ENCODE data around the gene SPAG16. TPM values are rescaled to one million over a fixed set of nuclear protein-coding genes. Genes with fewer than 3 reads are reported as not detected.

Gene SPAG16
- total RNA-seq, 1 experiment from 2014 or later, result 0.30 TPM

DNA sequence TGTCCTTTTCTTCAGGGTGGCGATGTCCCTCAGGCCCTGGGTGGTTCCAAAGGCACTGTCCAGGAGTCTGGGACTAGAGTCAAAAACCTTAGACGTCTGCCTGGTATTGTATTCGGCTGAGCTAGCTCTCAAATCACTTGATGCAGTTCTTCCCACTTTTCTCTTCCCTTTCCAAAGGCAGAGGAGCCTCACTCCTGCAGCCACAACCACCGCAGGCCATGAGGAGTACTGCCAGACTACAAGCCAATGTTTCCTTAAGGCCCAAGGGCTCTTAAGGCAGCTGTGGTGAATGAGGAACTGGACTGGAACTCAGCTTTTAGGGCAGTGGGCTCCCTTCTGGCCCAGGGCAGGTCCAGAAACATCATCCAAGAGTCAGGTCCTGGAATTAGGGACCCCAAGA is 360.7 kb downstream of the SPAG16 start:
- CTCF ChIA-PET, result no interaction called here
- no peaks in the 10 kb centered on the region for H3K4me1 ChIP-seq (ENCODE audit: control insufficient read depth in 1 of 2, insufficient read depth in 2 of 2, low read length in 2 of 2)
- BruUV-seq (replicated peaks), result no TSS peak
- H3K9me3 ChIP-seq (ENCODE audit: control insufficient read depth in 1 of 2, insufficient read depth in 1 of 2, low read depth in 1 of 2, low read length in 2 of 2), result no peaks in the 10 kb centered on the region
- no peak overlapping the region for H3K9ac ChIP-seq (ENCODE audit: low read length)
- H3K4me3 ChIP-seq (replicated peaks in 1 of 2; ENCODE audit: low read depth in 1 of 2, low read length in 2 of 2), result no peak overlapping the region
- POLR2A ChIA-PET, result no interaction called here
- H3K27ac ChIP-seq (ENCODE audit: low read depth, low read length), result no peak overlapping the region
- no peak for ATAC-seq
- no peak overlapping the region for H3K4me2 ChIP-seq (ENCODE audit: low read length)
- no peaks in the 10 kb centered on the region for H4K20me1 ChIP-seq (ENCODE audit: insufficient read depth)
- H3K27me3 ChIP-seq (ENCODE audit: insufficient read depth, low read length), result no peaks in the 10 kb centered on the region
- RAD21 ChIA-PET (ENCODE audit: low non-redundant PET in 1 of 2, low total read pairs in 2 of 2, uncharacterized antibody in 2 of 2, unreplicated experiment in 2 of 2), result no interaction called here
- DNase-seq (ENCODE audit: low read depth, low spot score), result no peak
- no peak overlapping the region for H2AFZ ChIP-seq (ENCODE audit: low read depth, low read length, poor library complexity, severe bottlenecking)
- H3K79me2 ChIP-seq (ENCODE audit: insufficient read depth, low read length), result no peaks in the 10 kb centered on the region
- no peaks in the 10 kb centered on the region for H3K36me3 ChIP-seq (ENCODE audit: control insufficient read depth in 1 of 2, insufficient read depth in 2 of 2, low read length in 2 of 2)
- no peaks in the 10 kb centered on the region for H3K9me2 ChIP-seq (ENCODE audit: insufficient read depth)
- intact Hi-C loops (cut with micrococcal nuclease), result no loop called here
- TF ChIP-seq POLR2AphosphoS5 (IDR thresholded peaks at IDR 0.05; ENCODE audit: low read depth, low read length), result no peak
- TF ChIP-seq SRF (IDR thresholded peaks at IDR 0.05; ENCODE audit: low read depth), result no peak
- TF ChIP-seq POLR2A (IDR thresholded peaks at IDR 0.05; ENCODE audit: borderline replicate concordance, extremely low read depth, insufficient read depth, insufficient read length), result no peak
- no peak for TF ChIP-seq ZNF274 (IDR thresholded peaks at IDR 0.05; ENCODE audit: low read depth, low read length)
- no peak for TF ChIP-seq EZH2phosphoT487 (IDR thresholded peaks at IDR 0.05; ENCODE audit: borderline replicate concordance)
- TF ChIP-seq RAD21 (IDR thresholded peaks at IDR 0.05; ENCODE audit: low read depth), result no peak
- TF ChIP-seq CBX3 (IDR thresholded peaks at IDR 0.05; ENCODE audit: low read depth), result no peak
- no peak for TF ChIP-seq ELF1 (IDR thresholded peaks at IDR 0.05; ENCODE audit: borderline replicate concordance, low read depth)
- no peak for TF ChIP-seq ZFX (IDR thresholded peaks at IDR 0.05)
- no peak for TF ChIP-seq EGR1 (IDR thresholded peaks at IDR 0.05; ENCODE audit: low read depth)
- no peak for TF ChIP-seq SIN3A (IDR thresholded peaks at IDR 0.05; ENCODE audit: low read depth)
- TF ChIP-seq JUND (IDR thresholded peaks at IDR 0.05), result no peak
- TF ChIP-seq, protein P1, sequence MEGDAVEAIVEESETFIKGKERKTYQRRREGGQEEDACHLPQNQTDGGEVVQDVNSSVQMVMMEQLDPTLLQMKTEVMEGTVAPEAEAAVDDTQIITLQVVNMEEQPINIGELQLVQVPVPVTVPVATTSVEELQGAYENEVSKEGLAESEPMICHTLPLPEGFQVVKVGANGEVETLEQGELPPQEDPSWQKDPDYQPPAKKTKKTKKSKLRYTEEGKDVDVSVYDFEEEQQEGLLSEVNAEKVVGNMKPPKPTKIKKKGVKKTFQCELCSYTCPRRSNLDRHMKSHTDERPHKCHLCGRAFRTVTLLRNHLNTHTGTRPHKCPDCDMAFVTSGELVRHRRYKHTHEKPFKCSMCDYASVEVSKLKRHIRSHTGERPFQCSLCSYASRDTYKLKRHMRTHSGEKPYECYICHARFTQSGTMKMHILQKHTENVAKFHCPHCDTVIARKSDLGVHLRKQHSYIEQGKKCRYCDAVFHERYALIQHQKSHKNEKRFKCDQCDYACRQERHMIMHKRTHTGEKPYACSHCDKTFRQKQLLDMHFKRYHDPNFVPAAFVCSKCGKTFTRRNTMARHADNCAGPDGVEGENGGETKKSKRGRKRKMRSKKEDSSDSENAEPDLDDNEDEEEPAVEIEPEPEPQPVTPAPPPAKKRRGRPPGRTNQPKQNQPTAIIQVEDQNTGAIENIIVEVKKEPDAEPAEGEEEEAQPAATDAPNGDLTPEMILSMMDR (IDR thresholded peaks at IDR 0.05 in 2 of 3, conservative IDR thresholded peaks at IDR 0.05 in 1 of 3; ENCODE audit: borderline replicate concordance in 1 of 3, insufficient read depth in 1 of 3, low read depth in 2 of 3, low read length in 2 of 3), result no peak
- no peak for TF ChIP-seq YY1 (IDR thresholded peaks at IDR 0.05; ENCODE audit: extremely low read depth, insufficient replicate concordance, low read depth, low read length)
- TF ChIP-seq, protein P2, sequence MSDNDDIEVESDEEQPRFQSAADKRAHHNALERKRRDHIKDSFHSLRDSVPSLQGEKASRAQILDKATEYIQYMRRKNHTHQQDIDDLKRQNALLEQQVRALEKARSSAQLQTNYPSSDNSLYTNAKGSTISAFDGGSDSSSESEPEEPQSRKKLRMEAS (IDR thresholded peaks at IDR 0.05), result no peak
- no peak for TF ChIP-seq SP1 (IDR thresholded peaks at IDR 0.05; ENCODE audit: low read depth)
- TF ChIP-seq, protein P3, sequence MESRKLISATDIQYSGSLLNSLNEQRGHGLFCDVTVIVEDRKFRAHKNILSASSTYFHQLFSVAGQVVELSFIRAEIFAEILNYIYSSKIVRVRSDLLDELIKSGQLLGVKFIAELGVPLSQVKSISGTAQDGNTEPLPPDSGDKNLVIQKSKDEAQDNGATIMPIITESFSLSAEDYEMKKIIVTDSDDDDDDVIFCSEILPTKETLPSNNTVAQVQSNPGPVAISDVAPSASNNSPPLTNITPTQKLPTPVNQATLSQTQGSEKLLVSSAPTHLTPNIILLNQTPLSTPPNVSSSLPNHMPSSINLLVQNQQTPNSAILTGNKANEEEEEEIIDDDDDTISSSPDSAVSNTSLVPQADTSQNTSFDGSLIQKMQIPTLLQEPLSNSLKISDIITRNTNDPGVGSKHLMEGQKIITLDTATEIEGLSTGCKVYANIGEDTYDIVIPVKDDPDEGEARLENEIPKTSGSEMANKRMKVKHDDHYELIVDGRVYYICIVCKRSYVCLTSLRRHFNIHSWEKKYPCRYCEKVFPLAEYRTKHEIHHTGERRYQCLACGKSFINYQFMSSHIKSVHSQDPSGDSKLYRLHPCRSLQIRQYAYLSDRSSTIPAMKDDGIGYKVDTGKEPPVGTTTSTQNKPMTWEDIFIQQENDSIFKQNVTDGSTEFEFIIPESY (IDR thresholded peaks at IDR 0.05; ENCODE audit: extremely low read depth, insufficient replicate concordance, low read length), result no peak
- no peak for TF ChIP-seq CEBPB (IDR thresholded peaks at IDR 0.05; ENCODE audit: low read depth)
